Activated T-helper 9 cell treated with anti-CD3 and anti-CD28 coated beads, Interleukin-2, amount 50 U/mL, for 16 hours (primary cell): ENCODE measurements around the gene SYT17.

ENCODE experiments used
- DNase-seq: peaks from one replicate; pipeline ENCODE4 v3.0.0-alpha.2; 2020; ENCODE audit warnings: low read depth

SYT17 gene

GRCh38 chr16:19218581-19218980 lies 50.5 kb downstream of the SYT17 start:
- no peak for DNase-seq

- DNase-seq, result no peak
Measured at GRCh38 chr16:19219836-19220235, 51.8 kb downstream of the SYT17 start.

GRCh38 chr16:19223235-19224170 lies 55.5 kb downstream of the SYT17 start:
- DNase-seq, result no peak

GRCh38 chr16:19225651-19226050 lies 57.6 kb downstream of the SYT17 start:
- no peak for DNase-seq

- no peak for DNase-seq
Measured at GRCh38 chr16:19227643-19228042, 59.6 kb downstream of the SYT17 start.

- no peak for DNase-seq
Measured at GRCh38 chr16:19228052-19228451, 60.0 kb downstream of the SYT17 start.

GRCh38 chr16:19228575-19228974 lies 60.5 kb downstream of the SYT17 start:
- no peak for DNase-seq

- no peak for DNase-seq
Measured at GRCh38 chr16:19230575-19230974, 62.5 kb downstream of the SYT17 start.

- no peak for DNase-seq
Measured at GRCh38 chr16:19231881-19232280, 63.8 kb downstream of the SYT17 start.

GRCh38 chr16:19232988-19233387 lies 64.9 kb downstream of the SYT17 start:
- DNase-seq, result no peak

- no peak for DNase-seq
Measured at GRCh38 chr16:19235478-19235877, 67.4 kb downstream of the SYT17 start.

- no peak for DNase-seq
Measured at GRCh38 chr16:19235886-19236285, 67.8 kb downstream of the SYT17 start.

GRCh38 chr16:19236561-19237209 lies 68.6 kb downstream of the SYT17 start:
- no peak for DNase-seq

- no peak for DNase-seq
Measured at GRCh38 chr16:19238406-19238805, 70.4 kb downstream of the SYT17 start.

GRCh38 chr16:19239511-19240155 lies 71.6 kb downstream of the SYT17 start:
- DNase-seq, result no peak

GRCh38 chr16:19240494-19240893 lies 72.5 kb downstream of the SYT17 start:
- no peak for DNase-seq

- DNase-seq, result no peak
Measured at GRCh38 chr16:19241512-19241911, 73.5 kb downstream of the SYT17 start.

GRCh38 chr16:19242186-19242585 lies 74.1 kb downstream of the SYT17 start:
- DNase-seq, result no peak

GRCh38 chr16:19242987-19243575 lies 75.0 kb downstream of the SYT17 start:
- DNase-seq, result no peak

- DNase-seq, result no peak
Measured at GRCh38 chr16:19245326-19245925, 77.4 kb downstream of the SYT17 start.

- DNase-seq, result no peak
Measured at GRCh38 chr16:19252904-19253303, 84.9 kb downstream of the SYT17 start.

GRCh38 chr16:19254611-19255010 lies 86.6 kb downstream of the SYT17 start:
- DNase-seq, result no peak
